PC-9 (cell line): ENCODE data around the gene MTMR10.

ENCODE experiments used
- CTCF ChIP-seq: fragments of 200-600 bp; sonication (generic); conservative IDR thresholded peaks from 2 replicates; pipeline ENCODE4 v1.6.1; 2017; ENCODE audit warnings: mixed run types, antibody characterized with exemption, mild to moderate bottlenecking, moderate library complexity
- EZH2 ChIP-seq: fragments of 200-600 bp; sonication (generic); IDR thresholded peaks from 2 replicates; pipeline ENCODE4 v1.8.0; 2017; ENCODE audit warnings: antibody characterized with exemption, low read depth

DNA sequence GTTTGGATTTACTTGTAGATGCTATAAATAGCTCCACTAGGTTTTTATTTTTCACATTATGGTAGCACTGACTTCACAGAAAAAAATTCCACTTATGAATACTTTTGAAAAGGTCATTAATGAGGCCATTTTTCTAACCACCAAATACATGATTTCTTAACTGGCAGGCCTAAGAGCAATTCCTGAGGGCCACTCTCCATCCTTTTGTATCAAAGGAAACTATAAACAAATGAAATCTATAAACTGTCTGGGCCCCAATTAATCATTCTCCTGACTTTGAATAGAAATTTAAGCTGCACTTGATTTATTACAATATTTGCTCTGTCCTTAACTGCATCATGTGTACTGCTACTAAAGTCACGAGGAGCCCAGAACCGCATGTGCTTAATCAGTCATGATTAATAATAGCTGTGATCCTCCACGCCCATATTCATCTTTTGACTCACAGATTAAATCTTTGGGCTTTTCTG is 25.1 kb upstream of the MTMR10 start:
- no peak for TF ChIP-seq CTCF
- no peak for TF ChIP-seq EZH2
